Psoas muscle (tissue), 8 donors: ENCODE measurements around the gene AXIN1. TPM values are rescaled to one million over a fixed set of nuclear protein-coding genes. Genes with fewer than 3 reads are reported as not detected.

Source experiments
- ATAC-seq, 4 donors: fragments of 200-7000 bp; cut with Tn5 transposase; one replicate each; pipeline ENCODE4 v1.9.1; 2020; ENCODE audit warnings: moderate library complexity in 3 of 4, mild to moderate bottlenecking in 2 of 4
- DNase-seq, 2 donors: peaks; one replicate each; pipeline ENCODE4 v3.0.0-alpha.2; 2020
- H3K27ac ChIP-seq: fragments of 200-600 bp; one replicate; pipeline ENCODE4 v1.8.0; 2022
- H3K27me3 ChIP-seq, 3 donors: fragments of 200-600 bp in 1 of 3; one replicate each; pipeline versions ENCODE4 v1.6.1 to v1.8.0; 2013 to 2022; ENCODE audit warnings: low read length in 2 of 3, mild to moderate bottlenecking in 2 of 3, moderate library complexity in 1 of 3; ENCODE audit not compliant: insufficient read depth in 3 of 3
- H3K36me3 ChIP-seq, 2 donors: fragments of 200-600 bp in 1 of 2; one replicate each; pipeline versions ENCODE4 v1.6.1 to v1.8.0; 2013 to 2022; ENCODE audit warnings: low read depth in 1 of 2, mild to moderate bottlenecking in 1 of 2, moderate library complexity in 1 of 2; ENCODE audit not compliant: insufficient read depth in 1 of 2
- H3K4me1 ChIP-seq: fragments of 200-600 bp; one replicate; pipeline ENCODE4 v1.8.0; 2022
- H3K4me3 ChIP-seq: fragments of 200-600 bp; one replicate; pipeline ENCODE4 v1.8.0; 2022; ENCODE audit warnings: mild to moderate bottlenecking
- H3K9me3 ChIP-seq: fragments of 200-600 bp; one replicate; pipeline ENCODE4 v1.8.0; 2022
- WGBS, 3 donors: extraction: QIAGEN DNeasy Blood & Tissue Kit; methylation state at CpG; one replicate each; pipeline versions ENCODE4 v1.1.6 to v1.1.7; 2013; 5-methylcytosine and 5-hydroxymethylcytosine counted together
- intact Hi-C, 2 donors: fragments of 100-400 bp; cut with DNase I; formaldehyde crosslinking; loops; one replicate each; pipeline versions ENCODE4 v1.11.0 to v1.14.2; 2022
- polyA plus RNA-seq, 3 donors: library from polyadenylated mRNA; stranded (reverse); fragments of 200-250 nt; gene quantifications; one replicate each; pipeline ENCODE4 v1.2.3, GENCODE V29; 2013
- total RNA-seq, 4 donors: library from RNA; stranded (reverse); fragmentation: NEBNext Ultra II Directional in 2 of 4; extraction: Animal tissue kit (Norgen Biotek cat#: 25700) in 2 of 4; gene quantifications; one replicate each; pipeline versions ENCODE4 v1.2.1 to v1.2.4, GENCODE V29; 2021 to 2023
- TF ChIP-seq, protein P1 (sequence below): fragments of 200-600 bp; IDR thresholded peaks from one replicate; pipeline ENCODE4 v1.8.0; 2022; ENCODE audit warnings: antibody characterized with exemption
- donor health status: healthy with polysubstance abuse.
- donor health status: DM: no; HTN: no; CAD: no; lungs with moderate emphysema.
- donor health status: Bipolar disorder and iron deficiency.
- donor health status: healthy.
- donor health status: DM: yes; HTN: yes; CAD: no.
- donor health status: DM: no; HTN: no; CAD: no.
- donor health status: DM: no; HTN: no; CAD: no.
- donor health status: DM: yes; HTN: yes; CAD: no.

The AXIN1 gene
- total and polyA plus RNA-seq, 7 donors = 12.1 to 32.3 (median 23.2) TPM

DNA sequence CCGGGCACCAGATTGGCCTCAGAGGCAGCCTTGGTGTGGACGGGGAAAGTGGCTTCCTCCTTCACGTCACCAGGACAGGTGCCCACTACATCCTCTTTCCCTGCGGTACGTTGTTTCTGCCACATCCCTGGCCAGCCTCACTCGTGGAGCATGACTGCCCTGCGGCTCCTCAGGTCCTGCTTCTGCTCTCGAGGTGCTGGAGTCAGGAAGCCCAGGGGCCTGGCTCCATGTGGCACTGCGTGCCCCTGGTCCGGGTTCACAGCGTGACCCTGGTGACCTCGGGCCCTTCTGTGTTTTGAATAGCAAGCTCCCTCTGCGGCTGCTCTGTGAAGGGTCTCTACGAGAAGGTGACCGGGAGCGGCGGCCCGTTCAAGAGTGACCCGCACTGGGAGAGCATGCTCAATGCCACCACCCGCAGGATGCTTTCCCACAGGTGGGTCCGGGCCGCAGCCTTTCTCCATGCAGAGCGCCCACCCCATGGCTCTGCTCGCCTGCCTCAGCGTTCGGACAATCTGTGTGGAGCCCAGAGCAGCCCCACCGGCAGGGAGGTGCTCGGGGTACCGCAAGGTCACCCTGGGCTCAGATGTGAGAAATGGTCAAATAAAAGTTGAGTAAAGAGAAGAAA, 90.3 kb downstream of the AXIN1 start:
- H3K4me1 ChIP-seq = no peaks in the 10 kb centered on the region
- intact Hi-C loops = no loop called here
- no peaks in the 10 kb centered on the region for H3K9me3 ChIP-seq
- DNase-seq = no peak
- no peaks in the 10 kb centered on the region for H3K27me3 ChIP-seq
- H3K36me3 ChIP-seq = peaks cover 7 to 84% of the 10 kb centered on the region in 2 donors
- H3K4me3 ChIP-seq = no peak overlapping the region
- ATAC-seq = no peak
- TF ChIP-seq, protein P1, sequence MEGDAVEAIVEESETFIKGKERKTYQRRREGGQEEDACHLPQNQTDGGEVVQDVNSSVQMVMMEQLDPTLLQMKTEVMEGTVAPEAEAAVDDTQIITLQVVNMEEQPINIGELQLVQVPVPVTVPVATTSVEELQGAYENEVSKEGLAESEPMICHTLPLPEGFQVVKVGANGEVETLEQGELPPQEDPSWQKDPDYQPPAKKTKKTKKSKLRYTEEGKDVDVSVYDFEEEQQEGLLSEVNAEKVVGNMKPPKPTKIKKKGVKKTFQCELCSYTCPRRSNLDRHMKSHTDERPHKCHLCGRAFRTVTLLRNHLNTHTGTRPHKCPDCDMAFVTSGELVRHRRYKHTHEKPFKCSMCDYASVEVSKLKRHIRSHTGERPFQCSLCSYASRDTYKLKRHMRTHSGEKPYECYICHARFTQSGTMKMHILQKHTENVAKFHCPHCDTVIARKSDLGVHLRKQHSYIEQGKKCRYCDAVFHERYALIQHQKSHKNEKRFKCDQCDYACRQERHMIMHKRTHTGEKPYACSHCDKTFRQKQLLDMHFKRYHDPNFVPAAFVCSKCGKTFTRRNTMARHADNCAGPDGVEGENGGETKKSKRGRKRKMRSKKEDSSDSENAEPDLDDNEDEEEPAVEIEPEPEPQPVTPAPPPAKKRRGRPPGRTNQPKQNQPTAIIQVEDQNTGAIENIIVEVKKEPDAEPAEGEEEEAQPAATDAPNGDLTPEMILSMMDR = no peak
- no peak overlapping the region for H3K27ac ChIP-seq
- 92 to 93% (median 93%) methylated on average over 29 of the region's 29 CpGs for WGBS, 3 donors

DNA sequence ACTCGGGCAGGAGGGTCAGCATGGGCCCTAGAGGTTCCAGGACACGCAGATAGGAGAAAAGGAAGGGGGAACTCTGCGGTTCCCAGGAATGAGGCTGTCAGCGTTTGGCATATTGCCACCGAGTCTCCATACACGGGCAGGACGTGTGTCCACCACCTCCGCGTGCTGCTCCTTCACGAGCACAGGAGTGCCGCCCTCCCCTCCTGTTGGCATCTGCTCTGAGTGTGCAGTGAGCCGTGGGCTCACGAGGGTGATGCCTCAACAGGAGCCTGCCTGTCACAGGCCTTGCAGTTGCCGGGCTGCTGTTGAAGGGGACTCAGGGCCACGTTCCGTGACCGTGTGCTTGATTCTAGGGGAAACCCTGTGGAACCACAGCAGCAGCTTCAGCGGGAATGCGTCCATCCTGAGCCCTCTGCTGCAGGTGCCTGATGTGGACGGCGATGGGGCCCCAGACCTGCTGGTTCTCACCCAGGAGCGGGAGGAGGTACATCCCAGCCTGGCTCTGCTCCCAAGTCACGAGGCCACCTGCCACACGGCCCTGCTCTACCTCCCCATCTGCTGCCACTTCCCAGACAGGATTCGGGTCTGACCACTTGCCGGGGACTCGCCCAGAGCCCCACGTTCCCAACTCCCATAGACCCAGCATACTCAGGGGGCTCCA, 91.4 kb downstream of the AXIN1 start:
- ATAC-seq = no peak
- intact Hi-C loops = no loop called here
- Histone ChIP-seq H3K27ac (no peak overlapping the region), H3K9me3 (no peaks in the 10 kb centered on the region), H3K4me3 (no peak overlapping the region), H3K27me3 (no peaks in the 10 kb centered on the region), H3K4me1 (no peaks in the 10 kb centered on the region), H3K36me3 (peaks cover 7 to 95% of the 10 kb centered on the region in 2 donors)
- TF ChIP-seq, protein P1 = no peak
- no peak for DNase-seq
- 83 to 88% (median 83%) methylated on average over 26 to 28 of the region's 28 CpGs for WGBS, 3 donors

DNA sequence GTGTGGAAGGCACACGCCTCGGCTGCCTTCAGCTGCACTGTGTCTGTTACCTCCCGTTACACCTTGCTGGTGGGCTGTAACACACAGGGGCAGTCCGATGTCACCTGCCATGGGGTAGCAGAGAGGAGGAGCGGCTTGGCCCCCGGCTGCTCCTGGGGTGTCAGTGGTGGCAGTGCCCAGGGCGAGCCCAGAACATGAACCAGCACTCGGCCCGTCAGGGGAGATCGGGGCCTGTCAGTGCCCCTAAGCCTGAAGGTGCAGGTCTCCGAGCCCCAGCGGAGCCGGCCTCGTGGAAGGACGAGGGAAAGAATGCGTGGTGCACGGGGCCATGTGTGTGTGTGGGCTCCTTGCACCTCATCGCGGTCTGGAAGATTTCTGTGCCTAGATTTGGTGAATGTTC, 92.2 kb downstream of the AXIN1 start:
- no peaks in the 10 kb centered on the region for H3K4me1 ChIP-seq
- TF ChIP-seq, protein P1 = no peak
- DNase-seq = no peak
- H3K9me3 ChIP-seq = no peaks in the 10 kb centered on the region
- H3K27ac ChIP-seq = no peak overlapping the region
- H3K36me3 ChIP-seq = peaks cover 7 to 96% of the 10 kb centered on the region in 2 donors
- no peak overlapping the region for H3K4me3 ChIP-seq
- WGBS, 3 donors = 92 to 95% (median 93%) methylated on average over 19 of the region's 19 CpGs
- no peaks in the 10 kb centered on the region for H3K27me3 ChIP-seq
- ATAC-seq = no peak
- intact Hi-C loops = no loop called here

DNA sequence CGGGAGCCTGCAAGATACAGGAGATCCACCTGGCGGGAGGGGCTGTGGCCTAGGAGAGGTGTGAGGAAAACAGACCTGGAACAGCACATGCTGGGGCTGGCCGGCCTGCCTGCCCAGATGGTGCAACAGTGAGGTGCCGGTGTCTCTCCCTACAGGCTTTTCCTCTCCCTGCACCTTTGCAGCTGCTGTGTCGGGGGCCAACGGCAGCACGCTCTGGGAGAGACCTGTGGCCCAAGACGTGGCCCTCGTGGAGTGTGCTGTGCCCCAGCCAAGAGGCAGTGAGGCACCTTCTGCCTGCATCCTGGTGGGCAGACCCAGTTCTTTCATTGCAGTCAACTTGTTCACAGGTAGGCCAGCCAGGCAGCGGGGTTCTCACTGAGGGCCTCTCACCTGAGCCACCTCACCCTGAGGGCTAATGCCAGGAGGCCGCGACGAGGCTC, 92.7 kb downstream of the AXIN1 start:
- no peaks in the 10 kb centered on the region for H3K9me3 ChIP-seq
- ATAC-seq = no peak
- peaks cover 7 to 96% of the 10 kb centered on the region in 2 donors for H3K36me3 ChIP-seq
- no peak overlapping the region for H3K4me3 ChIP-seq
- TF ChIP-seq, protein P1 = no peak
- whole genome bisulfite sequencing, 3 donors = 87 to 92% (median 88%) methylated on average over 10 to 13 of the region's 13 CpGs
- intact Hi-C loops = no loop called here
- no peaks in the 10 kb centered on the region for H3K27me3 ChIP-seq
- H3K27ac ChIP-seq = no peak overlapping the region
- no peak for DNase-seq
- no peaks in the 10 kb centered on the region for H3K4me1 ChIP-seq
